Inflammatory macrophage (primary cell): ENCODE data around the gene PTBP1.

Experiments used
- DNase-seq, 2 donors: peaks; one replicate each; pipeline ENCODE4 v3.0.0-alpha.2; 2020 to 2022

Gene PTBP1

GRCh38 chr19:772730-773436 lies 24.4 kb upstream of the PTBP1 start:
- no peak for DNase-seq

GRCh38 chr19:776549-776948 lies 20.7 kb upstream of the PTBP1 start:
- DNase-seq = no peak

- DNase-seq = peak in 1 of 2 donors; percentile 22
Measured at GRCh38 chr19:778910-779653, 18.2 kb upstream of the PTBP1 start.

- DNase-seq = no peak
Measured at GRCh38 chr19:780935-781334, 16.3 kb upstream of the PTBP1 start.

GRCh38 chr19:781800-782184 lies 15.5 kb upstream of the PTBP1 start:
- DNase-seq = no peak

GRCh38 chr19:782185-782877 lies 14.9 kb upstream of the PTBP1 start:
- no peak for DNase-seq

GRCh38 chr19:782878-783668 lies 14.2 kb upstream of the PTBP1 start:
- DNase-seq = no peak

GRCh38 chr19:784541-784940 lies 12.7 kb upstream of the PTBP1 start:
- no peak for DNase-seq

GRCh38 chr19:787536-787935 lies 9.7 kb upstream of the PTBP1 start:
- DNase-seq = no peak

GRCh38 chr19:788686-788982 lies 8.6 kb upstream of the PTBP1 start:
- no peak for DNase-seq

GRCh38 chr19:788983-789700 lies 8.1 kb upstream of the PTBP1 start:
- peak; percentile 41 to 65 for DNase-seq

- no peak for DNase-seq
Measured at GRCh38 chr19:789701-790060, 7.6 kb upstream of the PTBP1 start.

- DNase-seq = no peak
Measured at GRCh38 chr19:791007-791566, 6.2 kb upstream of the PTBP1 start.

- no peak for DNase-seq
Measured at GRCh38 chr19:791567-792305, 5.5 kb upstream of the PTBP1 start.

- DNase-seq = no peak
Measured at GRCh38 chr19:792306-792885, 4.9 kb upstream of the PTBP1 start.

GRCh38 chr19:793806-794205 lies 3.4 kb upstream of the PTBP1 start:
- DNase-seq = no peak

GRCh38 chr19:795073-795611 lies 2.1 kb upstream of the PTBP1 start:
- DNase-seq = no peak

GRCh38 chr19:795691-796581 lies 1.3 kb upstream of the PTBP1 start:
- DNase-seq = no peak

GRCh38 chr19:797528-798414 lies 519 bp downstream of the PTBP1 start:
- peak; percentile 93 to 96 for DNase-seq
